ENCODE measurements around the gene GLS. TPM values are rescaled to one million over a fixed set of nuclear protein-coding genes. Genes with fewer than 3 reads are reported as not detected.

The GLS gene
- total and polyA plus RNA-seq, 9 of the 15 experiments (the other 6 are each of a cell fraction or from before 2014, with no cell fraction given) = 13.7 to 77.5 (median 48.2) TPM

DNA sequence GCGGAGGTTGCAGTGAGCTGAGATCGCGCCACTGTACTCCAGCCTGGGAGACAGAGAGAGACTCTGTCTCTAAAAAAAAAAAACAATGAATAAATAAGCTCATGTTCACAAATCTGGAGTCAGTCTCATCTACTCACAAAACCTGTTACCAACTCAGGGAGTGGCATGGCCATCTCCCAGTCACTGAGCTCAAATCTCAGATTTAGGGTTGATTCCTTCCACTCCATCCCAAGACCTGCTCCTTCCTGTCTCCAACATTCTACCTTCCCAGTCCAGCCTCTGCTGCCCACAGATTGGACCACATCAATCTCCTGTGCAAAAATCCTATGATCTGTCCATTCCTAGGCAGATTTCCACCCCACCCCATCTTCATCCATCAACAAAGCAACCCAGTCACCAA lies 131.7 kb downstream of the GLS start:
- H3K9ac ChIP-seq (ENCODE audit: insufficient read depth in 1 of 2, low read depth in 2 of 2, low read length in 2 of 2) = no peak overlapping the region
- no peaks in the 10 kb centered on the region for H4K20me1 ChIP-seq (replicated peaks; ENCODE audit: control insufficient read depth, insufficient read depth, low read length)
- peaks cover 24% of the 10 kb centered on the region for H3K79me2 ChIP-seq (ENCODE audit: control insufficient read depth, insufficient read depth, low read length)
- H3K4me1 ChIP-seq (replicated peaks in 1 of 2; ENCODE audit: control insufficient read depth in 2 of 2, insufficient read depth in 2 of 2, low read length in 2 of 2) = peaks cover 5 to 8% of the 10 kb centered on the region in 2 experiments; a peak in 3 of 5 replicates
- 100% methylated on average over 1 of the region's 3 CpGs for WGBS (ENCODE audit: insufficient coverage, low coverage, missing lambda C conversion rate)
- ChIA-PET CTCF (ENCODE audit: low intra/inter-chr PET ratio) (no interaction called here), POLR2A (interaction anchor here (0.7 kb wide), 1 partner anchor 10 kb away, joined by 3 read pairs; no protein-coding TSS in a partner anchor)
- in situ Hi-C loops (cut with MboI) = no loop called here
- H3K27ac ChIP-seq (ENCODE audit: extremely low read depth, low read depth, low read length) = no peak overlapping the region
- H2AFZ ChIP-seq (ENCODE audit: low read depth, low read length) = no peak overlapping the region
- ATAC-seq (no peak), DNase-seq (ENCODE audit: extremely low read depth in 1 of 4, low spot score in 3 of 4) (no peak), FAIRE-seq (no peak)
- no peaks in the 10 kb centered on the region for H3K9me3 ChIP-seq (replicated peaks; ENCODE audit: control insufficient read depth, insufficient read depth, low read depth, low read length)
- H3K9me1 ChIP-seq (ENCODE audit: control insufficient read depth, insufficient read depth, low read length) = no peaks in the 10 kb centered on the region
- intact Hi-C loops (cut with micrococcal nuclease) = no loop called here
- BruUV-seq (replicated peaks) = no TSS peak
- H3K4me3 ChIP-seq = peak overlapping the region; percentile 92; the same call in 1 of the 2 replicates
- TF ChIP-seq, protein P1, sequence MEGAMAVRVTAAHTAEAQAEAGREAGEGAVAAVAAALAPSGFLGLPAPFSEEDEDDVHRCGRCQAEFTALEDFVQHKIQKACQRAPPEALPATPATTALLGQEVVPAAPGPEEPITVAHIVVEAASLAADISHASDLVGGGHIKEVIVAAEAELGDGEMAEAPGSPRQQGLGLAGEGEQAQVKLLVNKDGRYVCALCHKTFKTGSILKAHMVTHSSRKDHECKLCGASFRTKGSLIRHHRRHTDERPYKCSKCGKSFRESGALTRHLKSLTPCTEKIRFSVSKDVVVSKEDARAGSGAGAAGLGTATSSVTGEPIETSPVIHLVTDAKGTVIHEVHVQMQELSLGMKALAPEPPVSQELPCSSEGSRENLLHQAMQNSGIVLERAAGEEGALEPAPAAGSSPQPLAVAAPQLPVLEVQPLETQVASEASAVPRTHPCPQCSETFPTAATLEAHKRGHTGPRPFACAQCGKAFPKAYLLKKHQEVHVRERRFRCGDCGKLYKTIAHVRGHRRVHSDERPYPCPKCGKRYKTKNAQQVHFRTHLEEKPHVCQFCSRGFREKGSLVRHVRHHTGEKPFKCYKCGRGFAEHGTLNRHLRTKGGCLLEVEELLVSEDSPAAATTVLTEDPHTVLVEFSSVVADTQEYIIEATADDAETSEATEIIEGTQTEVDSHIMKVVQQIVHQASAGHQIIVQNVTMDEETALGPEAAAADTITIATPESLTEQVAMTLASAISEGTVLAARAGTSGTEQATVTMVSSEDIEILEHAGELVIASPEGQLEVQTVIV (CRISPR knock-in tag; IDR thresholded peaks at IDR 0.05; ENCODE audit: borderline replicate concordance) = no peak
- TF ChIP-seq, protein P2, sequence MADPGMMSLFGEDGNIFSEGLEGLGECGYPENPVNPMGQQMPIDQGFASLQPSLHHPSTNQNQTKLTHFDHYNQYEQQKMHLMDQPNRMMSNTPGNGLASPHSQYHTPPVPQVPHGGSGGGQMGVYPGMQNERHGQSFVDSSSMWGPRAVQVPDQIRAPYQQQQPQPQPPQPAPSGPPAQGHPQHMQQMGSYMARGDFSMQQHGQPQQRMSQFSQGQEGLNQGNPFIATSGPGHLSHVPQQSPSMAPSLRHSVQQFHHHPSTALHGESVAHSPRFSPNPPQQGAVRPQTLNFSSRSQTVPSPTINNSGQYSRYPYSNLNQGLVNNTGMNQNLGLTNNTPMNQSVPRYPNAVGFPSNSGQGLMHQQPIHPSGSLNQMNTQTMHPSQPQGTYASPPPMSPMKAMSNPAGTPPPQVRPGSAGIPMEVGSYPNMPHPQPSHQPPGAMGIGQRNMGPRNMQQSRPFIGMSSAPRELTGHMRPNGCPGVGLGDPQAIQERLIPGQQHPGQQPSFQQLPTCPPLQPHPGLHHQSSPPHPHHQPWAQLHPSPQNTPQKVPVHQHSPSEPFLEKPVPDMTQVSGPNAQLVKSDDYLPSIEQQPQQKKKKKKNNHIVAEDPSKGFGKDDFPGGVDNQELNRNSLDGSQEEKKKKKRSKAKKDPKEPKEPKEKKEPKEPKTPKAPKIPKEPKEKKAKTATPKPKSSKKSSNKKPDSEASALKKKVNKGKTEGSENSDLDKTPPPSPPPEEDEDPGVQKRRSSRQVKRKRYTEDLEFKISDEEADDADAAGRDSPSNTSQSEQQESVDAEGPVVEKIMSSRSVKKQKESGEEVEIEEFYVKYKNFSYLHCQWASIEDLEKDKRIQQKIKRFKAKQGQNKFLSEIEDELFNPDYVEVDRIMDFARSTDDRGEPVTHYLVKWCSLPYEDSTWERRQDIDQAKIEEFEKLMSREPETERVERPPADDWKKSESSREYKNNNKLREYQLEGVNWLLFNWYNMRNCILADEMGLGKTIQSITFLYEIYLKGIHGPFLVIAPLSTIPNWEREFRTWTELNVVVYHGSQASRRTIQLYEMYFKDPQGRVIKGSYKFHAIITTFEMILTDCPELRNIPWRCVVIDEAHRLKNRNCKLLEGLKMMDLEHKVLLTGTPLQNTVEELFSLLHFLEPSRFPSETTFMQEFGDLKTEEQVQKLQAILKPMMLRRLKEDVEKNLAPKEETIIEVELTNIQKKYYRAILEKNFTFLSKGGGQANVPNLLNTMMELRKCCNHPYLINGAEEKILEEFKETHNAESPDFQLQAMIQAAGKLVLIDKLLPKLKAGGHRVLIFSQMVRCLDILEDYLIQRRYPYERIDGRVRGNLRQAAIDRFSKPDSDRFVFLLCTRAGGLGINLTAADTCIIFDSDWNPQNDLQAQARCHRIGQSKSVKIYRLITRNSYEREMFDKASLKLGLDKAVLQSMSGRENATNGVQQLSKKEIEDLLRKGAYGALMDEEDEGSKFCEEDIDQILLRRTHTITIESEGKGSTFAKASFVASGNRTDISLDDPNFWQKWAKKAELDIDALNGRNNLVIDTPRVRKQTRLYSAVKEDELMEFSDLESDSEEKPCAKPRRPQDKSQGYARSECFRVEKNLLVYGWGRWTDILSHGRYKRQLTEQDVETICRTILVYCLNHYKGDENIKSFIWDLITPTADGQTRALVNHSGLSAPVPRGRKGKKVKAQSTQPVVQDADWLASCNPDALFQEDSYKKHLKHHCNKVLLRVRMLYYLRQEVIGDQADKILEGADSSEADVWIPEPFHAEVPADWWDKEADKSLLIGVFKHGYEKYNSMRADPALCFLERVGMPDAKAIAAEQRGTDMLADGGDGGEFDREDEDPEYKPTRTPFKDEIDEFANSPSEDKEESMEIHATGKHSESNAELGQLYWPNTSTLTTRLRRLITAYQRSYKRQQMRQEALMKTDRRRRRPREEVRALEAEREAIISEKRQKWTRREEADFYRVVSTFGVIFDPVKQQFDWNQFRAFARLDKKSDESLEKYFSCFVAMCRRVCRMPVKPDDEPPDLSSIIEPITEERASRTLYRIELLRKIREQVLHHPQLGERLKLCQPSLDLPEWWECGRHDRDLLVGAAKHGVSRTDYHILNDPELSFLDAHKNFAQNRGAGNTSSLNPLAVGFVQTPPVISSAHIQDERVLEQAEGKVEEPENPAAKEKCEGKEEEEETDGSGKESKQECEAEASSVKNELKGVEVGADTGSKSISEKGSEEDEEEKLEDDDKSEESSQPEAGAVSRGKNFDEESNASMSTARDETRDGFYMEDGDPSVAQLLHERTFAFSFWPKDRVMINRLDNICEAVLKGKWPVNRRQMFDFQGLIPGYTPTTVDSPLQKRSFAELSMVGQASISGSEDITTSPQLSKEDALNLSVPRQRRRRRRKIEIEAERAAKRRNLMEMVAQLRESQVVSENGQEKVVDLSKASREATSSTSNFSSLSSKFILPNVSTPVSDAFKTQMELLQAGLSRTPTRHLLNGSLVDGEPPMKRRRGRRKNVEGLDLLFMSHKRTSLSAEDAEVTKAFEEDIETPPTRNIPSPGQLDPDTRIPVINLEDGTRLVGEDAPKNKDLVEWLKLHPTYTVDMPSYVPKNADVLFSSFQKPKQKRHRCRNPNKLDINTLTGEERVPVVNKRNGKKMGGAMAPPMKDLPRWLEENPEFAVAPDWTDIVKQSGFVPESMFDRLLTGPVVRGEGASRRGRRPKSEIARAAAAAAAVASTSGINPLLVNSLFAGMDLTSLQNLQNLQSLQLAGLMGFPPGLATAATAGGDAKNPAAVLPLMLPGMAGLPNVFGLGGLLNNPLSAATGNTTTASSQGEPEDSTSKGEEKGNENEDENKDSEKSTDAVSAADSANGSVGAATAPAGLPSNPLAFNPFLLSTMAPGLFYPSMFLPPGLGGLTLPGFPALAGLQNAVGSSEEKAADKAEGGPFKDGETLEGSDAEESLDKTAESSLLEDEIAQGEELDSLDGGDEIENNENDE (IDR thresholded peaks at IDR 0.05; ENCODE audit: low read depth, low read length) = no peak
- no peaks in the 10 kb centered on the region for H3K27me3 ChIP-seq (ENCODE audit: control insufficient read depth in 2 of 2, insufficient read depth in 2 of 2, low read length in 2 of 2)
- no peak overlapping the region; the same call in 1 of the 2 replicates for H3K4me2 ChIP-seq (ENCODE audit: insufficient read depth, low read length)
- peaks cover 48% of the 10 kb centered on the region for H3K36me3 ChIP-seq (ENCODE audit: control insufficient read depth, insufficient read depth, low read length)

Data from K562 (cell line).